ES-I3 (cell line): ENCODE results near the gene CUL4A.
A peak's percentile ranks its signal among the peaks of the same experiment; 100 is the strongest.
"Not testable (repeated sequence)": the region's sequence is repeated elsewhere in the genome, so short reads cannot be mapped to it uniquely, and the experiment has no call there.

Experiments used
- H3K36me3 ChIP-seq: 2 replicates; pipeline ENCODE4 v1.6.1; 2013; ENCODE audit warnings: mild to moderate bottlenecking, low read length, control low read depth, moderate library complexity; ENCODE audit not compliant: insufficient read depth
- H3K4me1 ChIP-seq: 2 replicates; pipeline ENCODE4 v1.6.1; 2013; ENCODE audit warnings: mild to moderate bottlenecking, control low read depth, low read length; ENCODE audit not compliant: insufficient read depth
- H3K9ac ChIP-seq: 2 replicates; pipeline ENCODE4 v1.6.1; 2013; ENCODE audit warnings: low read depth, mild to moderate bottlenecking, low read length, moderate library complexity
- H3K9me3 ChIP-seq: 2 replicates; pipeline ENCODE4 v1.6.1; 2013; ENCODE audit warnings: mild to moderate bottlenecking, low read length, moderate library complexity; ENCODE audit not compliant: control insufficient read depth, insufficient read depth

CUL4A gene

DNA sequence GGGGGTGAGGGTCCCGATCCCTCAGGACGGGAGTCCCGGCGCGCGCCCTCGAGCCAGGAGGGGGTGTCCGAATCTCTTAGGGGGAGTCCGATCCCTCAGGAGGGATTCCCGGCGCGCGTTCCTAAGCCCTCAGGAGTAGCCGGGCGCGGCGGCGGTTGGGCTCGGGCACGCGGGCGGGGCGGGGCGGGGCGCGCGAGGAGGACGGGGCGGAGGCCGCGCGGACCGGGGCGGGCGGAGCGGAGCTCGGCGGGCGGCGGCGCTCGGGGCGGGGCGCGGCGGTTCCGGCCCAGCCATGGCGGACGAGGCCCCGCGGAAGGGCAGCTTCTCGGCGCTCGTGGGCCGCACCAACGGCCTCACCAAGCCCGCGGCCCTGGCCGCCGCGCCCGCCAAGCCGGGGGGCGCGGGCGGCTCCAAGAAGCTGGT, at the start of gene CUL4A:
CUL4A (plus strand) TSS at position 278 of the 423 bp plus-strand sequence; CDS start at position 293, 15 bp downstream.
- Histone ChIP-seq H3K9ac (peak within 1 kb of the TSS; percentile 86), H3K4me1 (peaks cover 27% of the 10 kb centered on the region; the same call in 1 of the 2 replicates), H3K9me3 (no peaks in the 10 kb centered on the region), H3K36me3 (peaks cover 14% of the 10 kb centered on the region; the same call in 1 of the 2 replicates)

- no peaks in the 10 kb centered on the region for H3K9me3 ChIP-seq
Observed at GRCh38 chr13:113159701-113160100, 49.7 kb upstream of the CUL4A start.

GRCh38 chr13:113160983-113161382, 48.4 kb upstream of the CUL4A start:
- H3K9me3 ChIP-seq, result no peaks in the 10 kb centered on the region
- peaks cover 13% of the 10 kb centered on the region; the same call in 1 of the 2 replicates for H3K4me1 ChIP-seq
- H3K9ac ChIP-seq, result no peak overlapping the region
- no peaks in the 10 kb centered on the region for H3K36me3 ChIP-seq

More at GRCh38 chr13:113159701-113160100, 49.7 kb upstream of the CUL4A start:
- peaks cover 13% of the 10 kb centered on the region; the same call in 1 of the 2 replicates for H3K4me1 ChIP-seq
- no peak overlapping the region for H3K9ac ChIP-seq
- no peaks in the 10 kb centered on the region for H3K36me3 ChIP-seq

DNA sequence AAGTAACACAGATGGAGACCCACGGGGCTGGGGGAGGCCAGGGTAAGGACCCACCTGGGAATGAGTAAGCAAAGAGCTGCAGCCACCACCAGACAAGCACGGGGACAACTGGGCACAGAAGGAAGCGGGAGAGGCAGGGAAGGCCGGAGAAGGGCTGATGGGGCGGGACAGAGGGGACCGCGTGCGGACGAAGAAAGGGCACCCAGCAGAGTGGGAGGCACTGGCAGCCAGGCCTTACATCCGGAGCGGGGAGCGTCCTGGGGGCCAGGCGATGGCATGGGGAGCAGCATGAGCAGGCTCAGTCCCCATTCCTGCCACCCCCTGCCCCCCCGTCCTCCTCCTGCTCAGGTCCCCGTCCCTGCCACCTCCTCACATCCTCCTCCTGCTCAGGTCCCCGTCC, 48.0 kb upstream of the CUL4A start:
- no peaks in the 10 kb centered on the region for H3K36me3 ChIP-seq
- H3K4me1 ChIP-seq, result peaks cover 13% of the 10 kb centered on the region; the same call in 1 of the 2 replicates
- H3K9me3 ChIP-seq, result no peaks in the 10 kb centered on the region
- no peak overlapping the region for H3K9ac ChIP-seq

DNA sequence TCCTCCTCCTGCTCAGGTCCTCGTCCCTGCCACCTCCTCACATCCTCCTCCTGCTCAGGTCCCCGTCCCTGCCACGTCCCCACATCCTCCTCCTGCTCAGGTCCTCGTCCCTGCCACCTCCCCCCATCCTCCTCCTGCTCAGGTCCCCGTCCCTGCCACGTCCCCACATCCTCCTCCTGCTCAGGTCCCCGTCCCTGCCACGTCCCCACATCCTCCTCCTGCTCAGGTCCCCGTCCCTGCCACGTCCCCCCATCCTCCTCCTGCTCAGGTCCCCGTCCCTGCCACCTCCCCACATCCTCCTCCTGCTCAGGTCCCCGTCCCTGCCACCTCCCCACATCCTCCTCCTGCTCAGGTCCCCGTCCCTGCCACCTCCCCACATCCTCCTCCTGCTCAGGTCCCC, 47.4 kb upstream of the CUL4A start:
- peaks cover 13% of the 10 kb centered on the region; the same call in 1 of the 2 replicates for H3K4me1 ChIP-seq
- not testable (repeated sequence) for H3K36me3 ChIP-seq, H3K9ac ChIP-seq, H3K9me3 ChIP-seq

DNA sequence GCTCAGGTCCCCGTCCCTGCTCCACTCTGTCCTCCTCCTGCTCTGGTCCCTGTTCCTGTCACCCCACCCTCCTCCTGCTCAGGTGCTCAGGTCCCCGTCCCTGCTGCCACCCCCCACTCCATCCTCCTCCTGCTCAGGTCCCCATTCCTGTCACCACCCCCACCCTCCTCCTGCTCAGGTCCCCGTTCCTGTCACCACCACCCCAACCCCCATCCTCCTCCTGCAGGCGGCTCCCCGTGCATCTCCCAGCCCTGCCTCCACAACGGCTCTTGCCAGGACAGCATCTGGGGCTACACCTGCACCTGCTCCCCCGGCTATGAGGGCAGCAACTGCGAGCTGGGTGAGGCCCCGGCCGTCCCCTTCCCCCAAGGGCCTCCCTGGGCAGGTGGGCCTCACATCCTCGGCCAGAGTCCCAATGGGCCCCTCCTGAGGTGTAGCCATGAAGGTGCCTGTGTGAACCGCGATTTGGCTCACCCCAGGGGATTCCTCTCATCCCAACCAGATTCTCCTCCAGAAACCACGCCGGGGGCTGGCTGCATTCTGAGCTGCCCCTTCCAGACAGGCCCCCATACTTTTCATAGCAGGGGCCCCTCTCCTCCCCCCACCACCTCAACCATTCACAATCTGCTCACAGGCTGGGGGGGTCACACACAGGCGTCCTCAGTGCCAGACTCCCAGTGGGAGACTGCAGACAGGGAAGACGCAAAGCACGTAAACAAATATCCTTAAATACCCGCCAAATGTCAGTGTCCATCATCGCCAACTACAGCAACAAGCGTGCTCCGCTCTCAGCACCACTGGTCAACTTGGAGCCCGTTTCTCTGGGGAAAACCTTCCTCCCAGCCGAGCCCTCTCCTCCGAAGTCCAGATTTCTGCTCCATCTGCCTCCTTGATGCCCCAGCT, 46.4 kb upstream of the CUL4A start:
- Histone ChIP-seq H3K9ac (0 out of 2 replicates have a peak overlapping the region, but pooled peaks have one; percentile 6), H3K36me3 (no peaks in the 10 kb centered on the region; the same call in 1 of the 2 replicates), H3K9me3 (no peaks in the 10 kb centered on the region), H3K4me1 (peaks cover 11% of the 10 kb centered on the region; the same call in 1 of the 2 replicates)

DNA sequence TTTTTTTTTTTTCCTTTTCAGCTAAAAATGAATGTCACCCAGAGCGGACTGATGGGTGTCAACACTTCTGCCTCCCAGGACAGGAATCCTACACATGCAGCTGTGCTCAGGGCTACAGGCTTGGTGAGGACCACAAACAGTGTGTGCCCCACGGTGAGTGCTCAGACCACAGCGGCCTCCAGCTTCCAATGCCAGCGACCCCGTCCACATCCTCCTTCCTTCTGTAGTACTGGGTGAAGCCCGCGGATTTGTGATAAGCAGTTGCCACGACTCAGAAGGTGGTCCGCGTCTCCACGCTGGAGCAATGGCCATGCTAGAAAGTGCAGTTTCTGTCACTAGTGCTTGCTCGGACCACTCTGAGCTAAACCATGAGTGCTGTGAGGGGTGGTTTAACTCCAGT, 44.9 kb upstream of the CUL4A start:
- H3K9ac ChIP-seq, result no peak overlapping the region
- H3K36me3 ChIP-seq, result no peaks in the 10 kb centered on the region; the same call in 1 of the 2 replicates
- no peaks in the 10 kb centered on the region for H3K9me3 ChIP-seq
- H3K4me1 ChIP-seq, result peaks cover 1% of the 10 kb centered on the region; the same call in 1 of the 2 replicates

- H3K4me1 ChIP-seq, result no peaks in the 10 kb centered on the region; the same call in 1 of the 2 replicates
- no peak overlapping the region for H3K9ac ChIP-seq
- H3K9me3 ChIP-seq, result no peaks in the 10 kb centered on the region
- H3K36me3 ChIP-seq, result peaks cover 4% of the 10 kb centered on the region; the same call in 1 of the 2 replicates
Observed at GRCh38 chr13:113166266-113166665, 43.1 kb upstream of the CUL4A start.

DNA sequence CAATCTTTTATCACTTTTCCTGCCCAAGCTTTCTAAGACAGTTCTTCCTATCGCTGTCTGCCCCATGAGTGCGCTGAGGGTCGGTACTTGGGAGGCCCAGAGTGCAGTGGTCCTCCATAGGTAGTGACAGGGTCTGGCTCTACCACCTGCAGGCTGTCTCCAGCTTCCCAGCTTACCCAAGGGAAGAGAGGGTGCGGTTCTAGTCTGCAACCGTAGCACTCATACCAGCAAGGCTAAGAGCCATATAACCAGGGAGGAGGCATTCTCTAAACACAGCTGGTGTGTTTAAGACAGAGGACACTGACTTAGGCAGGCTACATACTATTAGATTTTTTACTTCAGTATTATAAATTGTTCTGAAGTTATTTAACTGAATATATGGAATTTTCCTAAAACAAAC, 42.7 kb upstream of the CUL4A start:
- Histone ChIP-seq H3K9ac (no peak overlapping the region), H3K4me1 (no peaks in the 10 kb centered on the region; the same call in 1 of the 2 replicates), H3K36me3 (peaks cover 6% of the 10 kb centered on the region; the same call in 1 of the 2 replicates), H3K9me3 (no peaks in the 10 kb centered on the region)

- no peaks in the 10 kb centered on the region; the same call in 1 of the 2 replicates for H3K4me1 ChIP-seq
- H3K9me3 ChIP-seq, result no peaks in the 10 kb centered on the region
- no peak overlapping the region for H3K9ac ChIP-seq
- H3K36me3 ChIP-seq, result peaks cover 6% of the 10 kb centered on the region; the same call in 1 of the 2 replicates
Observed at GRCh38 chr13:113167155-113167554, 42.3 kb upstream of the CUL4A start.

GRCh38 chr13:113167575-113167974, 41.8 kb upstream of the CUL4A start:
- no peaks in the 10 kb centered on the region for H3K9me3 ChIP-seq
- H3K36me3 ChIP-seq, result peaks cover 6% of the 10 kb centered on the region; the same call in 1 of the 2 replicates
- H3K9ac ChIP-seq, result no peak overlapping the region
- no peaks in the 10 kb centered on the region; the same call in 1 of the 2 replicates for H3K4me1 ChIP-seq

- Histone ChIP-seq H3K9me3 (no peaks in the 10 kb centered on the region), H3K36me3 (peaks cover 6% of the 10 kb centered on the region; the same call in 1 of the 2 replicates), H3K9ac (no peak overlapping the region), H3K4me1 (no peaks in the 10 kb centered on the region; the same call in 1 of the 2 replicates)
Observed at GRCh38 chr13:113168211-113168610, 41.2 kb upstream of the CUL4A start.

DNA sequence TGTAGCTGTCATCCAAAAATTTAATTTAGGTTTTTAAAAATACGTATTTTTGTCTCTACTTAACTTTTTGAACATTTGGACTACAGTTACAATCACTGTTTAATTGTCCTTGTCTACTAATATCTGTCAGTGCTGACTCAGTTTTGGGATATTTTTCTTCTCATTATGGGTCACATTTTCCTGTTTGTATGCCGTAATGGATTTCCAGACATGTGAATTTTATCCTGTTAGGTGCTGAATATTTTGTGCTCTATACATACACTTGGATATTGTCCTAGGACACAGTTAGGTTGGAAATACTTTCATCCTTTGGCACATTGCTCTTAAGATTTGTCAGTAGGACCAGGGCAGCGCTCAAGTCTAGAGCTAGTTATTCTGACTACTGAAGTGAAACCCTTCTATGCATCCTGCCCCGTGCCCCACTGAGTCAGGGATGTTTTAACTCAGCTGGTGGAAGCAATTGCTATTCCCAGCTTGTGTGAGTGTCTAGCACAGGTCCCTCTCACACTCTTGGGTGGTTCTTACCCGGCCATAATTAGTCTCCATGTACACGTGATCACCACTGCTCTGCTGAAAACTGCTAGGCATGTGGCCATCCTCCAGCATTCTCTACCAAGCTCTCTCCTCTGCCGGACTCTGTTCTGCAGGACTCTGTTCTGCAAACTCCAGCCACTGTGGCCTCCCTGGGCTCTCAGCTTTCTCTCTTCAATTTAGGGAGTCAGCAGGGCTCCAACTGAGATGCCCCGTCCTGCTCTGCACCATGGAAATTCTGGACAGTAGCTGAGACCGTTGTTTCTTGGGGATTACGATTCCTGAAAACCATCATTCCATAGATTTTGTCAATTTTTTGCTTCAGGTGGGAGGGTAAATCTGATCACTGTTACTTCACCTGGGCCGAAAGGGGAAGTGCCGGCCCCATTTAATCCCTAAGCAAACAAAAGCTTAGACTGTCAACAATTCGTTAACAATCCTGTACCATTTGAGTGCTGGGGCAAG, 39.8 kb upstream of the CUL4A start:
- Histone ChIP-seq H3K9ac (no peak overlapping the region), H3K36me3 (peaks cover 8% of the 10 kb centered on the region; the same call in 1 of the 2 replicates), H3K9me3 (no peaks in the 10 kb centered on the region), H3K4me1 (no peaks in the 10 kb centered on the region)

GRCh38 chr13:113170511-113170910, 38.9 kb upstream of the CUL4A start:
- Histone ChIP-seq H3K9me3 (no peaks in the 10 kb centered on the region), H3K36me3 (peaks cover 8% of the 10 kb centered on the region), H3K9ac (no peak overlapping the region), H3K4me1 (no peaks in the 10 kb centered on the region)
